ENCODE measurements around the gene ARHGEF40. TPM values are rescaled to one million over a fixed set of nuclear protein-coding genes. Genes with fewer than 3 reads are reported as not detected.
A peak's percentile ranks its signal among the peaks of the same experiment; 100 is the strongest.

The ARHGEF40 gene
- polyA plus RNA-seq, 1 experiment: 40.7 TPM

DNA sequence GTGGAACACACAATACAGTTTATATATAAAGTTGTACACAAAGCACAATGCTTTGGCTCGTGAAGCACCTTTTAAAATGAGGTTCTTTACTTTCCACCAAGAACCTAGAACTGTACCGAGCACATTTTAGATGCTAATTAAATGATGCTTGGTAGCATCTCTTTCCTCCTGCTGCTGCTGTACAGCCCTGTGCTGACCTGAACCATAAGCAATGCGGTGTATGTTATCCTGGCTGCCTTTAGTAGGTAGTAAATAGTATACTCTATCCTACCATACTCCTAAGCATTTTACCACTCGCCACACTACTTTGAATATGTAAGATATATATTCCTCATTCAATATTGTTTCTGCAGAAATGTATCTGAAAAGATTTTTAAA lies 15.3 kb upstream of the ARHGEF40 start:
- Histone ChIP-seq H3K4me3 (ENCODE audit: low read depth, low read length) (no peak overlapping the region), H3K27me3 (ENCODE audit: control insufficient read depth, insufficient read depth, low read length) (peaks cover 3% of the 10 kb centered on the region), H3K9me3 (ENCODE audit: control insufficient read depth, insufficient read depth, low read length) (no peaks in the 10 kb centered on the region), H3K27ac (ENCODE audit: low read depth, low read length) (no peak overlapping the region)
- ChIA-PET CTCF (interaction anchor here (2.4 kb wide), 1 partner anchor 40 kb away, joined by 7 read pairs; no protein-coding TSS in a partner anchor), POLR2A (no interaction called here)
- TF ChIP-seq, protein P1, sequence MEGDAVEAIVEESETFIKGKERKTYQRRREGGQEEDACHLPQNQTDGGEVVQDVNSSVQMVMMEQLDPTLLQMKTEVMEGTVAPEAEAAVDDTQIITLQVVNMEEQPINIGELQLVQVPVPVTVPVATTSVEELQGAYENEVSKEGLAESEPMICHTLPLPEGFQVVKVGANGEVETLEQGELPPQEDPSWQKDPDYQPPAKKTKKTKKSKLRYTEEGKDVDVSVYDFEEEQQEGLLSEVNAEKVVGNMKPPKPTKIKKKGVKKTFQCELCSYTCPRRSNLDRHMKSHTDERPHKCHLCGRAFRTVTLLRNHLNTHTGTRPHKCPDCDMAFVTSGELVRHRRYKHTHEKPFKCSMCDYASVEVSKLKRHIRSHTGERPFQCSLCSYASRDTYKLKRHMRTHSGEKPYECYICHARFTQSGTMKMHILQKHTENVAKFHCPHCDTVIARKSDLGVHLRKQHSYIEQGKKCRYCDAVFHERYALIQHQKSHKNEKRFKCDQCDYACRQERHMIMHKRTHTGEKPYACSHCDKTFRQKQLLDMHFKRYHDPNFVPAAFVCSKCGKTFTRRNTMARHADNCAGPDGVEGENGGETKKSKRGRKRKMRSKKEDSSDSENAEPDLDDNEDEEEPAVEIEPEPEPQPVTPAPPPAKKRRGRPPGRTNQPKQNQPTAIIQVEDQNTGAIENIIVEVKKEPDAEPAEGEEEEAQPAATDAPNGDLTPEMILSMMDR (IDR thresholded peaks at IDR 0.05; ENCODE audit: low read depth, low read length): no peak
- no peak for DNase-seq (ENCODE audit: low read depth, low spot score)

DNA sequence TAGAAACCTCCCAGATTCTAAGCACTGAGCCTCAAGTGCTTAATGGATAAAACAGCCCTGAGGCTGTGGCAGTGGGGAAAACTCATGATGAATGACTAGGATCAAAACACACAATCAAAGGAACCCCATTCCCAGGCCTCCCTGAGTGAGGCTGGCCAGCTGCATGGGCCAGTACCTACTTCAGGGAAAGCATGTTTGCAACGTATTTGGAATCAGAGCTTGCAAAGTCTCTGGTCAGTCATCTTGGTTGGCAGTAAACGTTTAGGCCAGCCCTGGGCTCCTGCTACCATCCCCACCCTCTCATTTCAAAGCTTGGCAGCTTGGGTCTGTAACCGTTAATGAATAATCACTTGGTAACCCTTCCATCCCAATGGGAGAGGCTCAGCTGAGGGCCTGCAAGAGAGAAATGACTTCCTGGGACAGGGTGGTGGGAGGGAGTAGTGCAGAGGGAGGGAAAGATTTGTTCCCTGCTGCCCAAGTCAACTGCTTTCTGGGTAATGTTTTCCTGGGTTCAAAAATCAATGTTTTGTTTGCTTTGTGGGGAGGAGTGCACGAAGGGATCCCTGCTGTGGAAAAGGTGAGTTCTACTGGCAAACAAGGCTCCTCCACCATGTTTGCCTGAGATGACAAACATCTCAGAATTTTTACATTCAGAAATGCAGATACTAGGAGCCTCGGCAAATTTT lies 14.5 kb upstream of the ARHGEF40 start:
- ChIA-PET POLR2A (no interaction called here), CTCF (interaction anchor here (1.1 to 2.4 kb wide), 2 partner anchors 10 to 41 kb away, joined by 3 to 7 read pairs; no protein-coding TSS in a partner anchor)
- no peak overlapping the region for H3K27ac ChIP-seq (ENCODE audit: low read depth, low read length)
- H3K9me3 ChIP-seq (ENCODE audit: control insufficient read depth, insufficient read depth, low read length): no peaks in the 10 kb centered on the region
- H3K4me3 ChIP-seq (ENCODE audit: low read depth, low read length): no peak overlapping the region
- peaks cover 3% of the 10 kb centered on the region for H3K27me3 ChIP-seq (ENCODE audit: control insufficient read depth, insufficient read depth, low read length)
- TF ChIP-seq, protein P1 (IDR thresholded peaks at IDR 0.05; ENCODE audit: low read depth, low read length): no peak
- DNase-seq (ENCODE audit: low read depth, low spot score): no peak

DNA sequence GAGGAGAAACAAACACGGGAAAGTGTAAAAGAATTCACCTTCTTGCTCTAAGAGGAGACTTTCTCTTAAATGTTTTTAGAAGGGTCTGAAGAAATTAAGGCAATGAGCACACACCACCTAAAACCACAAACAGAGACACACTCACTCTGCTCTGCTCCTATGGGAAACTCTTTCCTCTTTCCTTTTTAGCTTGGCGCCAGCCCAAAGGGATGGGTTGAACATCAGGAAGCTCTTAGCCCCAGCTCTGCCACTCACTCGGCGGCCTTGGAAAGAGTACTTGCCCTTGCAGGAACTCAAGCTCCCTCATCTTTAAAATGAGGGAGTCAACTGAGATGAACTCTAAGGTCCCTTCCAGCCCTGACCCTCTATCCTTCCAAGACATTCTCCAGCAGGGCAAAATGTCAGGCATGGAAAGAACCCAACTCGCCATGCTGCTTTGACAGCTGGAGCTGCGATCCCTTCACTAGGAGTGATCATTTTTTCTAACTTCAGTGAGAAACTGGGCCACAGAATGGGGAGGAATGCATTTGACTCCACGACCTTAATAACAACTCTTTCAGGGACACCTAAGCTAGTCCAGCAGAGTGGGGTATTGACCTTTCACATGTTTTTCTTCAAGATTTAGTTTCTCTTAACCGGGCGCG lies 13.5 kb upstream of the ARHGEF40 start:
- no peak overlapping the region for H3K4me3 ChIP-seq (ENCODE audit: low read depth, low read length)
- no peak for DNase-seq (ENCODE audit: low read depth, low spot score)
- TF ChIP-seq, protein P1 (IDR thresholded peaks at IDR 0.05; ENCODE audit: low read depth, low read length): no peak
- H3K27ac ChIP-seq (ENCODE audit: low read depth, low read length): no peak overlapping the region
- H3K27me3 ChIP-seq (ENCODE audit: control insufficient read depth, insufficient read depth, low read length): peaks cover 3% of the 10 kb centered on the region
- H3K9me3 ChIP-seq (ENCODE audit: control insufficient read depth, insufficient read depth, low read length): no peaks in the 10 kb centered on the region
- CTCF ChIA-PET: interaction anchor here (1.0 to 2.4 kb wide), 5 partner anchors 16 to 79 kb away, joined by 3 to 7 read pairs (median 3); no protein-coding TSS in a partner anchor
- POLR2A ChIA-PET: no interaction called here

- H3K27ac ChIP-seq (ENCODE audit: low read depth, low read length): peak within 1 kb of the TSS; percentile 52
- ChIA-PET CTCF (interaction anchor here (0.7 to 2.2 kb wide), 4 partner anchors 10 to 45 kb away, joined by 3 to 14 read pairs (median 6); no protein-coding TSS in a partner anchor), POLR2A (no interaction called here)
- H3K27me3 ChIP-seq (ENCODE audit: control insufficient read depth, insufficient read depth, low read length): no peaks in the 10 kb centered on the region
- no peak for DNase-seq (ENCODE audit: low read depth, low spot score)
- no peaks in the 10 kb centered on the region for H3K9me3 ChIP-seq (ENCODE audit: control insufficient read depth, insufficient read depth, low read length)
- TF ChIP-seq, protein P1 (IDR thresholded peaks at IDR 0.05; ENCODE audit: low read depth, low read length): peak; percentile 32
- H3K4me3 ChIP-seq (ENCODE audit: low read depth, low read length): no peak within 1 kb of the TSS
These were observed 12.1 kb upstream of the ARHGEF40 start, which contains the start of gene RNASE8 for GRCh38 chr14:21057803-21058675. TSS of gene RNASE8 (plus strand) at chr14:21057822. CDS start at chr14:21057893, 71 bp downstream.

All from AG04450 (cell line).